HG03064 (cell line): ENCODE data around the gene RHEX.
A peak's percentile ranks its signal among the peaks of the same experiment; 100 is the strongest.
"Not testable (repeated sequence)": the region's sequence is repeated elsewhere in the genome, so short reads cannot be mapped to it uniquely, and the experiment has no call there.

Source experiments
- ATAC-seq: cut with Tn5 transposase; IDR thresholded peaks from one replicate; pipeline ENCODE4 v1.9.1; 2021; ENCODE audit warnings: low read depth; ENCODE audit not compliant: unreplicated experiment

RHEX gene

GRCh38 chr1:206029484-206029883, 23.5 kb upstream of the RHEX start:
- no peak for ATAC-seq

- ATAC-seq = no peak
Observed at GRCh38 chr1:206030191-206030590, 22.8 kb upstream of the RHEX start.

- no peak for ATAC-seq
Observed at GRCh38 chr1:206030714-206031113, 22.3 kb upstream of the RHEX start.

DNA sequence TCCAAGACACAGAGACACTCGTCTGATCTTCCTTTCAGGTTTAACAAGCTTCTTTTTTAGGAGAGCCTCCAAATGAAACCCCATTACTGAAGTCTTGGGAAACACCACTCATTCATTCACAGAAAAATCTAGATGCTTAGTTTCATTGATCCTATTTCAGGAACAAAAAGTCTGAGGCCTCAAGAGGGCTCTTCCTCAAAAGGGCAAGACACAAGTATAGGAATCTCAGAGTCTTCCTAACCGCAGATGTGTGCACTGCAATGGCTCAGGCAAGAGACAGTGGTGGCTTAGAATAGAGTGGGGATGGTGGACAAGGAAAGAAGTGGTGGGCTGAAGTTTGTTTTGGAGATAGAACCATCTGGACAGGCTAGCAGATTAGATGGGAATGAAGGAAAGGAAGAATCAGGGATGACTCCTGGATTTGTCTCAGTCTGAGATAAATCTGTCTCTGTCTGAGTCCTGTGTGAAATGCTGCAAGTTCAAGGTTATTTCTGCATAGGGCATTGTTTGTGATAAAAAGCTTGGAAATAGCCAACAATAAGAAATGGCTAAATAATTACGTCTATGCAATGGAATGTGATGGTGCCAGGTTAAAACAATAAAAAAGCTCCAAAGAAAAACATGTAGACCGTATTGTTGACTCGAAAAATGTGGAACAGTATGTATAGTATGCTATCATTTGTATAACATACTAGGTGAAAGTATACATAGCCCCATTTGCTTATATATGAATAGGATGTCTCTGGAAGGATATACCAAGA, 20.4 kb upstream of the RHEX start:
- no peak for ATAC-seq

DNA sequence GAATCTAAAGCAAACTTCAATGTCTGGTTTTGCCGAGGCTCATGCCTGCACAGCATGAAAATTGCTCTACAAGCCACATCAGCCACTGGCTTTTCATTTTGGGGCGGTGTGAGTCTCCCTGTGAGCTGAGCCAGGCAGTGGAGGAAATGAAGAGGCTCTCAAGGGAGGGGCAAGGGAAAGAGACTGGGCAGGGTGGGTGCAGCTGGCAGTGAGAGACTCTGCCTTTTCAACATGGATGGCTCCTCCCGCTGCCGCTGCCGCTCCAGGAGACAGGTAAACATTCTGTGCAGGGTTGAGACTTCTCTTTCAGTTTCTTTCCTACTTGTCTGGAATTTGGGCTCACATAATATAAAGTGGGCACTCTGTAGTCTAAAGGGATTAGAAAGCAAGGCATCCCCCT, 17.9 kb upstream of the RHEX start:
- no peak for ATAC-seq

DNA sequence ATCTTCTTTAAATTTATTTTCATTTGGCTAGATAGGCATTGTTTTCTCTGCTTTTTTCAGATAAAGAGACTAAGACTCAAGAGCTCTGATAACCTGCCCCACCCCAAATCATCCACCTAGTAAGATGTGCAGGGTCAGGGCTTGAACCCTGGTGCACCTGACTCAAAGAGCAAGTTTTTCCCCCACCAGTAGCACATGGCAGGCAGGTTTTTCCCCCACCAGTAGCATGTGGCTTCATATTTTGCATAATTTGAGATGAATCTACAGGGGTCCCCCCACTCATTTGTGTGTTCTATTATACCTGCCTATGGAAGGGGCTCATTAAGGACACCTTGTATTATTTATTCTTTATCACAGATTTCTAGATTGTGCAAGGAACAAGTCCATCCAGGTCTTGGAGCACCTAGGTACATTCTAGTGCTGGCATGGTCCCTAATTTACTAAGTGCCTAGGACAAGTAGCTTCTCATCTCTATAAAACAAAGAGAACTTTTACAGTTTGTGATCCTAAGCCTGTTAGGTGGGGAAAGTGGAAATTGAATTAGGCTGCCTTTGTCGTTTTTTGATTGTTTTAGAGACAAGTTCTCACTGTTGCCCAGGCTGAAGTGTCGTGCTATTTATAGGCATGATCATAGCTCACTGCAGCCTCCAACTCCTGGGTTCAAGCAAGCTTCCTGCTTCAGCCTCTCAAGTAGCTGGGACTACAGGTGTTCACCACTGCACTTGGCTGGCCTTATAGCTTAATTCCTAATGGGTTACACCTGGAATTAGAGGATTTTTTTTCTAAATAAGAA, 16.1 kb upstream of the RHEX start:
- ATAC-seq = no peak

GRCh38 chr1:206037581-206037980, 15.4 kb upstream of the RHEX start:
- ATAC-seq = no peak

GRCh38 chr1:206039046-206039973, 13.7 kb upstream of the RHEX start:
- no peak for ATAC-seq

DNA sequence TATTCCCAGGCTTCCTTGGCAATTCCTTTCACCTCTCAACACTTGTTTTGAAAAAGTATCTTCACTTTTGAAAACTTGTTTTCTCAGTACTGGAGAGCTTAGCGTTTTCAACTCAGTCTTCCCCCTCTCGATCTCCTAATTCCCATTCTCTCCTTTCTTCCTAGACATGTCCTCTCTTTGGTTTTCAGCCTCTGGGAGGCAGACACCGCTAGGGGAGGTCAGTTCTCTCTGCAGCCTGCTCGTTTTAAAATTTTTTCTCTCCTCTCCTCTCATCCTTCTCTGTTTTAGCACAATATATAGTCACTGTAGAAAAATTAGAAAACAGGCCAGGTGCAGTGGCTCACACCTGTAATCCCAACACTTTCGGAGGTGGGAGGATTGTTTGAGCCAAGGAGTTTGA, 12.6 kb upstream of the RHEX start:
- ATAC-seq = no peak

DNA sequence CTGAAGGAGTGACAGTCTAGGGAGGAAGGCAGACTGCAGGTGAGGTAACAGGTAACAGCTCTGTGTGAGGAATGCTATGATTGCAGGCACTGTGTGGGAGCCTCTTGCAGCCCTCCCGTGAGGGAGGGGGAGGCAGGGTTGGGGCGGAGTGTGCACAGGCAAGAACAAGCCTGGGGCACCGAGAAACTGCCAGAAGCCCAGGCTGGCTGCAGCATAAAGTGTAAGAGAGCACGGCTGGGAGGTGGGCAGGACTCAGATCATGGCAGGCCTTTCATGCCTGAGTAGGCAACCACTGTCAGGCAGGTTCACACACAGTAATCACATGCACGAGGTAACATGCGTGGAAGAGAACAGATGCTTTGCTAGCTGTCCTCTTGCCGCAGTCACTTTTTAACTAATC, 11.3 kb upstream of the RHEX start:
- no peak for ATAC-seq

- ATAC-seq = no peak
Observed at GRCh38 chr1:206047271-206047670, 5.7 kb upstream of the RHEX start.

DNA sequence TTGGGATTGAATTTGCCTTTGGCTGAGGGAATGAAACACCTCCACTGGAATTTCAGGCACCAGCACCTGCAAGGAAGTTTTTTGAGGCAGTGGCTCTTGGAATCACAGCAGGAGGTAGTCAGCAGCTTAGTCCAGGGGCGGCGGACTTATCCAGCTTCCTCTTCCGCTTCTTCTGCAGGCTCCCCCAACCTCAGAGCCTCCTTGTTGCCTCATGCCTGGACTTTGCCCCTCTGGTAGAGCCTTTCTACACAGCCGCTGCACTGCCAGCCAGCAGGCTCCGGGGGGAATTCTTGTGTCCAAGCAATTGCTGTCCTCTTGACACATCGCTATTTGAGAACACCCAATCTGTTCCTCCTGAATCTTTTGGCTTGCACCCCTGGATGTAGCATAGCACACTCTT, 4.4 kb upstream of the RHEX start:
- no peak for ATAC-seq

GRCh38 chr1:206049293-206049692, 3.7 kb upstream of the RHEX start:
- ATAC-seq = peak; percentile 31

GRCh38 chr1:206049919-206050600, 2.9 kb upstream of the RHEX start:
- no peak for ATAC-seq

DNA sequence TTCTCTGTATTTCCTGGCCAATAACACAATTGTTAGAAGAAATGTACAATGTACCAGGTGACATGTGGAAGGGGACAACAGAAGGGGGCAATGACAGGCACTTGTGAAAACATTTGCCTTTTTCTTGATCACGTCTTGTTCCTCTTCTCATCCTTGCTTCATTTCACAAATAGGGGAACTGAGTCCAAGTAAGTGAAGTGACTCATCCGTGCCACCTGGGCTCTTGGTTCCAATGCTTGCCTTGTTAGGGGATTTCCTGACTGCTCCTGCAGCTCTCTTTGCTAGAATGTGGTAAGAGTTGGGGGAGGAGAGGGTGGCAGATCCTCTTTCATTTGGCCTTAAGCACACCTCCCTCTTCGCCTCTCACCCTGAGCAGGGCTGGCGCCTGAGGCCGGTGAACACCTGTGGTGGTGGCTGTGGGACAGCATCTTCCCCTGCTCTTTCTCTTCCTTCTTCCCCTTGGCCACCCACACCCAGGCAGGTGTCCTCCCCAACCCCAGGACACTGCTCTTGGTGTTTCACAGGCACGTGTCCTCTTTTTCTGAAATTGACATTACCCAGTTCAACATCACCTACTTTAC, 2.2 kb upstream of the RHEX start:
- peak; percentile 84 for ATAC-seq

- not testable (repeated sequence) for ATAC-seq
Observed at GRCh38 chr1:206052231-206052865, 625 bp upstream of the RHEX start.

DNA sequence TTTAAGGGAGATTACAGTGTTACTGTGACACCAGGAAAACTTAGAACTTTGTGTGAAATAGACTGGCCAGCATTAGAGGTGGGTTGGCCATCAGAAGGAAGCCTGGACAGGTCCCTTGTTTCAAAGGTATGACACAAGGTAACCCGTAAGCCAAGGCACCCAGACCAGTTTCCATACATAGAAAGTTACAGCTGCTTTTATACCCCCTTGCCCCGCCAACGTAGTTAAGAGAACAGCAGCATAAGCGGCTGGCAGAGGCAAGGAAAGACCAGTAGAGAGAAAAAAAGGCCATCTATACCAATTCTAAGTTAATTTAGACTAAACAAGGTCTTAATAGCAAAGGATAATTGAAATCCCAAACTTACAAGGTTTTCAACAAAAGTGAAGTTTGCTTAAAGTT, 643 bp downstream of the RHEX start:
- not testable (repeated sequence) for ATAC-seq

DNA sequence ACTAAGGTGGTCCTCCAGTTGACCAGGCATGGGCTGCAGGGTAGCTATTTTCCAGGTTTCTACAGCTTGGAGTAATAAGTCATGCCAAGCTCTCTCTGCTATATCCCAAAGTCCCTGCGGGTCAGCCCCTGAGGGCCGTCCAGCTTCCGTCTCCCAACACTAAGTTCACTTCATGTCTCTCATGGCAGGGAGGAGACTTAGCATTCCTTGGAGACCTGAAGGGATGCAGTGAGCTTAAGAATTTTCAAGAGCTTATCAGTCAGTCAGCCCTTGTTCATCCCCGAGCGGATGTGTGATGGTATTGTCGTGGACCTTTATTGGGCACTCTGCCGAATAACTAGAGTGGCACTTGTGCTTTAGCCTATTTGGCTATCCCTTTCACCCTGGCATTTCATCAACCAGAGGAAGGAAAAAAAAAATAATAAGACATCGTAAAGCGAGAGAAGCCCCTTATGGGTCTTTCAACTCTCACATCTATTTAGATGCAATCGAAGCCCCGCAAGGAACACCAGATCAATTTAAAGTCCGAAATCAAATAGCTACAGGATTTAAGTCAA, 2.2 kb downstream of the RHEX start:
- ATAC-seq = not testable (repeated sequence)

GRCh38 chr1:206055639-206056323, 2.8 kb downstream of the RHEX start:
- not testable (repeated sequence) for ATAC-seq
